Activated T-cell treated with anti-CD3 and anti-CD28 coated beads, Interleukin-2, amount 50 U/mL, for 24 hours (primary cell): ENCODE measurements around the gene GPAT2.
A peak's percentile ranks its signal among the peaks of the same experiment; 100 is the strongest.
"Not testable (repeated sequence)": the region's sequence is repeated elsewhere in the genome, so short reads cannot be mapped to it uniquely, and the experiment has no call there.

Experiments used
- DNase-seq: peaks from one replicate; pipeline ENCODE4 v3.0.0-alpha.2; 2020
- H3K27ac Mint-ChIP-seq: 2 replicates; pipeline ENCODE4 v1.8.0; 2020; ENCODE audit warnings: mild to moderate bottlenecking, mixed read lengths
- H3K27me3 Mint-ChIP-seq: 2 replicates; pipeline ENCODE4 v1.8.0; 2020; ENCODE audit warnings: mixed read lengths
- H3K36me3 Mint-ChIP-seq: 2 replicates; pipeline ENCODE4 v1.8.0; 2020; ENCODE audit warnings: low read depth, mixed read lengths
- H3K4me1 Mint-ChIP-seq: 2 replicates; pipeline ENCODE4 v1.8.0; 2020; ENCODE audit warnings: low read depth, mixed read lengths
- H3K4me3 Mint-ChIP-seq: 2 replicates; pipeline ENCODE4 v1.8.0; 2020; ENCODE audit warnings: mild to moderate bottlenecking, moderate library complexity, mixed read lengths
- H3K9me3 Mint-ChIP-seq: 2 replicates; pipeline ENCODE4 v1.8.0; 2020; ENCODE audit warnings: mixed read lengths

GPAT2 gene

GRCh38 chr2:96019909-96020590, 14.7 kb downstream of the GPAT2 start:
- not testable (repeated sequence) for H3K9me3 Mint-ChIP-seq, H3K27ac Mint-ChIP-seq, H3K36me3 Mint-ChIP-seq, H3K27me3 Mint-ChIP-seq, H3K4me1 Mint-ChIP-seq, H3K4me3 Mint-ChIP-seq, DNase-seq

GRCh38 chr2:96016321-96016720, 18.4 kb downstream of the GPAT2 start:
- DNase-seq, H3K4me3 Mint-ChIP-seq, H3K9me3 Mint-ChIP-seq, H3K36me3 Mint-ChIP-seq, H3K27me3 Mint-ChIP-seq, H3K4me1 Mint-ChIP-seq, H3K27ac Mint-ChIP-seq: not testable (repeated sequence)

GRCh38 chr2:96012792-96013264, 21.9 kb downstream of the GPAT2 start:
- not testable (repeated sequence) for H3K9me3 Mint-ChIP-seq, H3K4me3 Mint-ChIP-seq, H3K27me3 Mint-ChIP-seq, H3K36me3 Mint-ChIP-seq, DNase-seq, H3K27ac Mint-ChIP-seq
- peaks cover 11% of the 10 kb centered on the region for H3K4me1 Mint-ChIP-seq

- H3K9me3 Mint-ChIP-seq, H3K27ac Mint-ChIP-seq, DNase-seq, H3K4me3 Mint-ChIP-seq, H3K27me3 Mint-ChIP-seq, H3K36me3 Mint-ChIP-seq: not testable (repeated sequence)
- H3K4me1 Mint-ChIP-seq, result peaks cover 11% of the 10 kb centered on the region
These were observed 22.5 kb downstream of the GPAT2 start for GRCh38 chr2:96012086-96012791.

GRCh38 chr2:96011129-96011455, 23.6 kb downstream of the GPAT2 start:
- Mint-ChIP-seq H3K4me1 (peaks cover 11% of the 10 kb centered on the region), H3K4me3 (peak overlapping the region; percentile 63)
- not testable (repeated sequence) for H3K36me3 Mint-ChIP-seq, H3K9me3 Mint-ChIP-seq, H3K27me3 Mint-ChIP-seq, H3K27ac Mint-ChIP-seq, DNase-seq

GRCh38 chr2:96010320-96011128, 24.2 kb downstream of the GPAT2 start:
- peaks cover 11% of the 10 kb centered on the region for H3K4me1 Mint-ChIP-seq
- peak; percentile 97 for DNase-seq
- H3K4me3 Mint-ChIP-seq, result peak overlapping the region; percentile 78
- peak overlapping the region; percentile 68 for H3K27ac Mint-ChIP-seq
- not testable (repeated sequence) for H3K27me3 Mint-ChIP-seq, H3K36me3 Mint-ChIP-seq, H3K9me3 Mint-ChIP-seq

GRCh38 chr2:96009833-96010232, 24.9 kb downstream of the GPAT2 start:
- not testable (repeated sequence) for H3K27me3 Mint-ChIP-seq, H3K36me3 Mint-ChIP-seq, DNase-seq, H3K9me3 Mint-ChIP-seq
- Mint-ChIP-seq H3K4me1 (peaks cover 11% of the 10 kb centered on the region), H3K27ac (peak overlapping the region; percentile 68), H3K4me3 (peak overlapping the region; percentile 78)

- peaks cover 11% of the 10 kb centered on the region for H3K4me1 Mint-ChIP-seq
- H3K27ac Mint-ChIP-seq, result not testable (repeated sequence)
These were observed 26.7 kb downstream of the GPAT2 start for GRCh38 chr2:96008051-96008450.

GRCh38 chr2:96006248-96006647, 28.5 kb downstream of the GPAT2 start:
- H3K36me3 Mint-ChIP-seq, DNase-seq, H3K27ac Mint-ChIP-seq, H3K9me3 Mint-ChIP-seq, H3K4me3 Mint-ChIP-seq: not testable (repeated sequence)
- Mint-ChIP-seq H3K27me3 (peaks cover 15% of the 10 kb centered on the region), H3K4me1 (peaks cover 10% of the 10 kb centered on the region)

More at GRCh38 chr2:96008051-96008450, 26.7 kb downstream of the GPAT2 start:
- not testable (repeated sequence) for H3K4me3 Mint-ChIP-seq, DNase-seq, H3K27me3 Mint-ChIP-seq, H3K36me3 Mint-ChIP-seq, H3K9me3 Mint-ChIP-seq

GRCh38 chr2:95992520-95993272, 42.0 kb downstream of the GPAT2 start:
- H3K36me3 Mint-ChIP-seq, H3K9me3 Mint-ChIP-seq, H3K4me1 Mint-ChIP-seq: not testable (repeated sequence)
- peak overlapping the region; percentile 91 for H3K27ac Mint-ChIP-seq
- peaks cover 25% of the 10 kb centered on the region for H3K27me3 Mint-ChIP-seq
- peak; percentile 75 for DNase-seq
- H3K4me3 Mint-ChIP-seq, result peak overlapping the region; percentile 78

- not testable (repeated sequence) for H3K4me1 Mint-ChIP-seq, H3K9me3 Mint-ChIP-seq, H3K36me3 Mint-ChIP-seq
- DNase-seq, result peak; percentile 69
- Mint-ChIP-seq H3K27me3 (peaks cover 25% of the 10 kb centered on the region), H3K27ac (peak overlapping the region; percentile 61), H3K4me3 (peak overlapping the region; percentile 73)
These were observed 42.6 kb downstream of the GPAT2 start for GRCh38 chr2:95992102-95992501.

- H3K27ac Mint-ChIP-seq, result peak within 1 kb of the TSS; percentile 96
- H3K4me3 Mint-ChIP-seq, result peak within 1 kb of the TSS; percentile 97
- H3K4me1 Mint-ChIP-seq, H3K9me3 Mint-ChIP-seq, H3K36me3 Mint-ChIP-seq: not testable (repeated sequence)
- peak; percentile 70 for DNase-seq
- peaks cover 22% of the 10 kb centered on the region for H3K27me3 Mint-ChIP-seq
These were observed 43.2 kb downstream of the GPAT2 start, which contains the start of gene ANKRD36C for GRCh38 chr2:95991351-95992094. Gene ANKRD36C, minus strand, starts transcription at chr2:95991824. Its CDS starts 116 bp downstream, at chr2:95991708.

GRCh38 chr2:95990884-95991283, 43.8 kb downstream of the GPAT2 start:
- H3K27ac Mint-ChIP-seq, H3K4me1 Mint-ChIP-seq, DNase-seq, H3K9me3 Mint-ChIP-seq: not testable (repeated sequence)
- Mint-ChIP-seq H3K27me3 (peaks cover 18% of the 10 kb centered on the region), H3K4me3 (peak overlapping the region; percentile 74), H3K36me3 (peaks cover 13% of the 10 kb centered on the region)
